ENCODE results near the gene CAMK1D.

- TF ChIP-seq CTCF (conservative IDR thresholded peaks at IDR 0.05) (no peak), EZH2 (IDR thresholded peaks at IDR 0.05; ENCODE audit: low read depth) (no peak)
Observed at GRCh38 chr10:12701696-12702095, 352.3 kb downstream of the CAMK1D start.

All from PC-9 (cell line).